NCI-H82 treated with DMSO at 0.1 percent for 48 hours (cell line): ENCODE measurements around the gene CDH3.
"Not testable (repeated sequence)": the region's sequence is repeated elsewhere in the genome, so short reads cannot be mapped to it uniquely, and the experiment has no call there.

Experiments used
- DNase-seq: peaks from one replicate; lab custom pipeline; 2025; ENCODE audit not compliant: unreplicated experiment; lab: John Stamatoyannopoulos, UW

The CDH3 gene

DNA sequence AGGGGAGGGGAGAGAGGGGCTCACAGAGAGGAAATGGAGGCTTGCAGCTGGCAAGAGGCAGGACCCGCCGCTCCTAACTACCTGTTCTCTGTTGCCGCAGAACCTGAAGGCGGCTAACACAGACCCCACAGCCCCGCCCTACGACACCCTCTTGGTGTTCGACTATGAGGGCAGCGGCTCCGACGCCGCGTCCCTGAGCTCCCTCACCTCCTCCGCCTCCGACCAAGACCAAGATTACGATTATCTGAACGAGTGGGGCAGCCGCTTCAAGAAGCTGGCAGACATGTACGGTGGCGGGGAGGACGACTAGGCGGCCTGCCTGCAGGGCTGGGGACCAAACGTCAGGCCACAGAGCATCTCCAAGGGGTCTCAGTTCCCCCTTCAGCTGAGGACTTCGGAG lies 53.0 kb downstream of the CDH3 start:
- no peak for DNase-seq

DNA sequence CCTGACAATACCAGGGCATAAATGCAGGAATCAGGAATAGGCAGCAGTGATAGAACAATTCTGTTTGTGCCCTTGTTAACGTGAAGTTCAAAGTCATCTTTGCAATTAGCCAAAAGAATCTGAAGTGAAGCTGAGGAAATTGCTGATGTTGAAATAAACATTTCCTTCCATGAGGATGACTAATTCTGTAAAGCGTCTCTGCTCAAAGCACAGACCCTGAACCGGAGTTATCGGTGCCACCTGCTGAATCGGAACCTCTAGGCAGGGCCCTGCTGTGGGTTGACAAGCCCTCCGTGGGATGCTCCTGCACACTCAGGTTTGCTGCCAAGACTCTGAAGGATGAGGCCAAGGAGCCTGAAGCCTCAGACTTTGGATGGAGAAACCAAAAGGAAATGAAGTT lies 55.0 kb downstream of the CDH3 start:
- DNase-seq = no peak

DNA sequence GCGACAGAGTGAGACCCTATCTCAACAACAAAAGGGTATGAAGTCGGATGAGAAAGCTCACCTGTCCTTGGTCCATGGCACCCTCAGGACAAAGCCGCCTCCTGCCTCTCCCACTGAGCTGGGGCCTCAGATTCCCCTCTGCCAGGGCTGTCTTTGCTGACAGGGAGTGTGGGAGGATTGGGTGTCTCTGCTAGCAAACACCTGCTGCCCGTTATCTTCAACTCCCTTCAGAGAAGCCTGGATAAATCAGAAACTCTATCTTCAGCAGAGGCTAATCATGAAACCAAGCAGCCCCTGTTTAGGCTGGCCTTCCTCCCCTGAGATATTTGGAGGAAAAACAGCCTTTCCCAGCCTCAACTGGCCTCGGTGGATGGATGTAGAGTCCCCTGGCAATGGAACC lies 55.7 kb downstream of the CDH3 start:
- no peak for DNase-seq

DNA sequence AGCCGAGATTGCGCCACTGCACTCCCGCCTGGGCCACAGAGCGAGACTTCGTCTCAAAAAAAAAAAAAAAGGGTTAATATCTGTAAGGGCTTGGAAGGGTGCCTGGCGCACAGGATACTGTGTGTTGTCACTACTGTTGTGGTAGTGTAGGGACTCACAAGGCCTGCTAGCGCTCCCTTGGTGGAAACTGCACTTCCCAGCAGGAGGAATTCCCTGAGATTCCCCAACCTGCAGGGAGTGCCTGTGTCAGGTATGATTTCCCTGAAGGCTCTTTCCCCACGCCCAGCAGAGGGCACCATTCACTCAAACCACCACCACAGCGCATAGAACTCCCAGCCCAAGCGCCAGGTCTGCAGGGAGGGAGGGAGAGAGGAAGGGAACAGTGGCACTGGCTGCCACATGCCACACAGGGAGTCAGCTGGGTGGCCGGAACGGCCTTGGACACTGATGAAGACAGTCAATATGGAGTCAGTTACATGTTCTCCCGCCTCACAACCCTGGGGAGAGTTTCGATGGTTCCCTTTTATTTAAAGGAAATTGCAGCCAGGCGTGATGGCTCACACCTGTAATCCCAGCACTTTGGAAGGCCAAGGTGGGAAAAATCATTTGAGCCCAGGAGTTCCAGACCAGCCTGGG lies 59.2 kb downstream of the CDH3 start:
- peak; percentile 55 for DNase-seq

DNA sequence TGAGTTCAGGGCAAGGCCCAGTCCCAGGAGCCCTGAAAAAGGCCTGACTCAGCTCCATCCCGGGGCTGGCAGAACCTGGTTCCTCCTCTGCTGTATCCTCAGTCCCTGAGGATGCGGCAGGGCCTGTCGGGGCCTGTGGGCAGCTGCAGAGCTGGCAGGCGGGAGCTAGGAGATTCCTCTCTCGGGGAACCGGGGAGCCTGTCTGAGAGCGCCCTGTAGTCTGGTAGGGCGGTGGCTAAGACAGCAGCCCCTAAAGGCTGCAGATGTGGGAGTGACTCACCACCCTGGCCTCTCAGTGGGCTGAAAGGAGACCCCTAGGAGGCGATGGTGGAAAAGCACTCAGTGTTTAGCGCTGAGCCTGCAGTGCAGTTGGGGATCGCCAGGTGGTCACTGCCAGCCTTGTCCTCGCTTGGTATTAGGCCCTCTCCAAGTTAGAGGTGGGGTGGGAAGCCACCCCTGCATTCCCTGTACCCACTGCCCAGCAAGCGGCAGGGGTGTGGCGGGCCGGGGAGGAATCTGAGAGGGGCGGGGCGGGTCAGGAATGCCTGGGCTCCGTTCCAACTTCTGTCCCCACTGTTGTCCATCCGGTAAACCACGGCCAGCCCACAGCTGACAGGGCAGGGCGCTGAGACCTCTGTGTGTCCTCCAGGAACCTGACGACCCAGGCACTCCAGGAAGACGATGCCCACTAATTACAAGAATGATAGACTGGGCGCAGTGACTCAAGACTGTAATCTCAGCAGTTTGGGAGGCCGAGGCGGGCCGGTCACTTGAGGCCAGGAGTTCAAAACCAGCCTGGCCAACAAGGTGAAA lies 62.4 kb downstream of the CDH3 start:
- no peak for DNase-seq

DNA sequence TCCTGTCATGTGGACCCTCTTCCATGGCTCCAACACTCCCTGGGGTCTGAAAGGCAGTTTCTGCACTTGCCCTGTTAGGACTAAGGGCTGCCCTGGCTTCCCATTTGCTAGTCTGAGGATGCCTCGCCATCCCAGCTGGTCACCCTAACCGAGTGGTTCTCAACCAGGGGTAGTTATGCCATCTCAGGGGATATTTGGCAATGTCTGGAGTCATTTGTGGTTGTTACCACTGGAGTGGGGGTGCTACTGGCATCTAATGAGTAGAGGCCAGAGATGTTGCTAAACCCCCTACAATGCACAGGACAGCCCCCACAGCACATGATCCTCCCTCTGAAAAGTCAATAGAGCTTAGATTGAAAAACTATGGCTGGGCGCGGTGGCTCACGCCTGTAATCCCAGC lies 65.1 kb downstream of the CDH3 start:
- no peak for DNase-seq

DNA sequence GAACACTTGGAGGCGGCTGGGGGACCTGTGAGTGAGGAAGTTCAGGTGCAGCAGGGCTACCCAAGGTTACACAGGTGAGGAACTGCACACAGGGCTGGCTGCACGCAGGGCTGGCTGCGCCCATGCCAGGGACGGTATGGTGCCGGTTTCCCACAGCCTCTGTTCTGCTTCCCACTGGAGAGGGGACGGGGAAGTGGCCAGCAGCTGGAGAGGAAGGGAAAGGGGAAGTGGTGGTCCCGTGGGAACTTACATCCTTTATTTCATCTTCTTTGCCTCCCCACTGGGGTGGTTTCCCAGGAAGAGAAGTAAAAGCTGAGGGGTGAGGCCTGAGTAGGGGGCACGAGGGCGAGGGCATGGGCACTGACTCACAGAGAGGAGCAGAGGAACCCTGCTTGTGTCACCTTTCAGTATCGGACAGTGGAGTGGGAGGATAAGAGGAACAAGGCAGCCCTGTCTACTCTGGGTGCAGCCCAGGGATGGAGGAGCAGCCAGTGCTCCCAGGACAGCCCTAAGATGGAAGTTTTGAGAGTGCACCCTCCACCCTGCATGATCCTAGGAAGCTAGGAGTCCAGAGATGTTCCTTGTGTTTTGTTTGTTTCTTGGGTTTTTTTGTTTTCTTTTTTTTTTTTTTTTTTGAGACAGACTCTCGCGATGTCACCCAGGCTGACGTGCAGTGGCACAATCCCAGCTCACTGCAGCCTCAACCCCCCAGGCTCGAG lies 66.5 kb downstream of the CDH3 start:
- no peak for DNase-seq

DNA sequence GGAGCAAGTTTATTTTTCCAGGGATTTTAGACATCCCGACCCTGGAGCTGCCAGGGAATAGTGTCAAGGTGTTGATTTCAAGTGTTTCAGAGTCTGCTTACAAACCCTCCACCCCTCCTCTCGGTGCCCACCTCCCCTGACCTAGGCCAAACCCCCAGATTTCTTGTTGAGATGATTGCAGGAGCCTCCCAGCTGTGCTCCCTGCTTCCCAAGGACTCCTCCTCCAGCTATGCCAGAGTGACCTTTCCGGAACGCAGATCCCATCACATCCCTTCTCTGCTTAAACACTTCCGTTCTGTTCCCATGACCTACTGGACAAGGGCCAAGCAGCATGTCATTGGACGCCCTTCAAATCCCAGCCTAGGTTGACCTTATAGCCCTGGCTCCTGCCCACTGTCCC lies 68.3 kb downstream of the CDH3 start:
- DNase-seq = no peak

DNA sequence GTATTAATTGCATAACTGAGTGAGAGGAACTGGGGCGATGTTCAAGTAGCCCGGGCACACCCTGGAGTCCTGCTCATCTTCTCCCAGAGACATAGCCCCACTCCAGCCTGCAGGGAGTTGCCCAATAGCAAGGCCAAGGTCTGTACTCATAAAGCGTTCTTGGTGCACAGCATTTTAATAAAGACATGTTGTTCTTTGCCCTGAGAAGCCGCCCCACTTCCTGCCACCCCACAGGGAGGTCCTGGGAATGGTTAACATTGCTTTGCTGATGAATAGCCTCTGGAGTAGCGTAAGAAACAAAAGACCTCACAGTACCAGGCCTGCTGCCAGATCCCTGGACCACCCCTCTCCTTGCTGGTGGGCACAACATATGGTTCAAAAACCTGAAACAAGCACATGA lies 70.4 kb downstream of the CDH3 start:
- DNase-seq = no peak

DNA sequence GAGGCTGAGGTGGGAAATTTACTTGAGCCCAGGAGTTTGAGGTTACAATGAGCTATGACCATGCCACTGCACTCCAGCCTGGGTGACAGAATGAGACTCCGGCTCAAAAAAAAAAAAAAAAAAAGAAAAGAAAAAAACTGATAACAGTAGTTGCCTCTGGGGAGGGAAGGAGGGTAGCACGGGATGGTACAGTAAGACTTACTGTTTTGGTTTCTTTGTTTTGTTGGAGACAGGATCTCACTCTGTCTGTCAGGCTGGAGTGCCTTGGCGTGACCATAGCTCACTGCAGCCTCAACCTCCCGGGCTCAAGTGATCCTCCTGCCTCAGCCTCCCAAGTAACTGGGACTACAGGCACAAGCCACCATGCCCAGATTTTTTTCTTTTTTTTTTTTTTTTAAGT lies 71.4 kb downstream of the CDH3 start:
- not testable (repeated sequence) for DNase-seq

DNA sequence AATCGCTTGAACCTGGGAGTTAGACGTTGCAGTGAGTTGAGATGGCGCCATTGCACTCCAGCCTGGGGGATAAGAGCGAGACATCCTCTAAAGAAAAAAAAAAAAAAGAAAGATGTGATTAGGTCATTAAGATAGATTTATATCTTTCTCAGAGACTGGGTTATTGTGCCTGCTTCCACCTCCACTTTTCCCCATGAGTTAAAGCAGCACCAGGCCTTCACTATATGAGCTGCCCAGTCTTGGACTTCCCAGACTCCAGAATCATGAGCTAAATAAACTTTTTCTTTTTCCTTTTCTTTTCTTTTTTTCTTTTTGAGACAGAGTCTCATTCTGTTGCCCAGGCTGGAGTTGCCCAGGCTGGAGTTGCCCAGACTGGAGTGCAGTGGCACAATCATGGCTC lies 72.6 kb downstream of the CDH3 start:
- no peak for DNase-seq

DNA sequence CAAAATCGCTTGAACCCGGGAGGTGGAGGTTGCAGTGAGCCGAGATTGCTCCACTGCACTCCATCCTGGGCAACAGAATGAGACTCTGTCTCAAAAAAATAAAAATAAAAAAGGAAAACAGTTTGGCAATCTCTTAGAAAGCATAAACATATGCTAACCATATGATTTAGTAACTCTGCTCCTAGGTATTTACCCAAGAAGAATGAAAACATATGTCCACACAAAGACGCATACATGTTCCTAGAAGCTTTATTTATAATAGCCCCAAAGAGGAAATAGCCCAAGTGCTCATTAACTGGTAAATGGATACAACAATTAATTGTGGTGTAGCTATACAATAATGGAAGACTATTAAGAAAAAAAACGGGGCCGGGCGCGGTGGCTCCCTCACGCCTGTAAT lies 73.5 kb downstream of the CDH3 start:
- DNase-seq = no peak

DNA sequence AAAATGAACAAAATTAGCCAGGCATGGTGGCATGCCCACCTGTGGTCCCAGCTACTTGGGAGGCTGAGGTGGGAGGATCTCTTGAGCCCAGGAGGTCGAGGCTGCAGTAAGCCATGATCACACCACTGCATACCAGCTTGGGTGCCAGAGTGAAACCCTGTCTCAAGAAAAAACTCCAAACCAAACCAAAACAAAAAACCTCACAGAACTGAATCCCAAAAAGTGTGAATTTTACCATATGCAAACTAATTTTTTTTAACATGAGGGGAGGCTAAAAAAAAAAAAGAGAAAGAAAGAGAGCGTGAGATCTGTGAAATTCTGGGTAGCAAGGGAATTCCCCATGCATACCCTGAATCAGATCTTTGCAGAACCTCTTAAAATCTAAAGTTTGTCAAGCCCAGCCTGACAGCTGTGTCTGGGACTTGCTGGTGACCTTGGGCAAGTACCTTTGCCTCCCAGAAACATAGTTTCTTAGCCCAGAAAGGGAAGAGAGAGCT lies 74.9 kb downstream of the CDH3 start:
- no peak for DNase-seq

DNA sequence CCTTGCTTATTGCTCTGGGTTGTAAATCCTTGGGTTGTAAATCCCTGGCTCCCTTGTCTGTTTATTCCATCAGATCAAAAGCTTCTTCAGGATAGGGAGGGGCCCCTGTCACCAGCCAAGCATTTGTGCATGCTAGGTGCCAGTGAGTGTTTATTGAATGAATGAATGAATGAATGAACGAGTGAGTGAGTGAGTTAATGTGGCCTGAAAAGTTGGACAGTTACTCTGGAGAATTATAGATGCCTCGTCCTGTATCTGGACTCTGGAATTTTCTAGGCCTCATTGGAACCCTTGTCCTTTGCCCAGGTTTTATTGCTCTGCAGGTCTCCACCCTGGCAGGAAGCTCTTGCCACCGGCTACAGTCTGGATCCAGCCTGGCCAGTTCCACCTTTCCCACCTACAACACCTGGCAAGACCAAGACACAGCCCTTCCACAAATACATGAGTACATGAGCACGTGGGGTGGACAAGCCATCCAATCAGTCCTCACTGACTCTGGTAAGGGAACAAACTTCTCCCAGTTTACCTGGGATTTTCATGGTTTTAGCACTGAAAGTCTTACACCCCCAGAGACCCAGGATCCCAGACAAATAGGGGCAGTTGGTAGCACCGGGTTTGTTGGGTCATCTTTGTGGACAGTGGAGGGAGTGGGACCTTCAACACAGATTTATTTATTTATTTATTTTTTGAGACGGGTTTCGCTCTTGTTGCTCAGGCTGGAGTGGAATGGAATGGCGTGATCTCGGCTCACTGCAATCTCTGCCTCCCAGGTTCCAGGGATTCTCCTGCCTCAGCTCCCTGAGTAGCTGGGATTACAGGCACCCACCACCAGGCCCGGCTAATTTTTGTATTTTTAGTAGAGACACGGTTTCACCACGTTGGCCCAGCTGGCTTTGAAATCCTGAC lies 77.3 kb downstream of the CDH3 start:
- no peak for DNase-seq

DNA sequence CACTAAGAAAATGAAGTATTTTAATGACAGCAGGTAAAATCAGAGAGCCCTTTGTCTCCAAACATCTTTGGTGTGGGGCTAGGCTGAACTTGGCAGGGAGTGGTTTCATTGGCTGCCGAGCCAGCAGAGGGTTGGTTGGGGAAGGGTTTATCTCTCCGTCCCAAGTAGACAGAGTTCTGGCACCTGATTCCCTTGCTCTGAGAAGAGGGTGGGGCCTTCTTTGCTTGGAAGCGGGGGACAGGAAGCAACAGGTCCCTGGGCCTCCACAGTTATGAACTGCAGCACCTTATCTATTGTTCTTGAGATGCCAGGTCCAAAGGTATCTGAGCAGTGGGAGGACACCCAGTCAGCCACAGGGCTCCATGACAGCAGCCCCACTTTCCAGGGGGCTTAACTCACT lies 79.7 kb downstream of the CDH3 start:
- no peak for DNase-seq

DNA sequence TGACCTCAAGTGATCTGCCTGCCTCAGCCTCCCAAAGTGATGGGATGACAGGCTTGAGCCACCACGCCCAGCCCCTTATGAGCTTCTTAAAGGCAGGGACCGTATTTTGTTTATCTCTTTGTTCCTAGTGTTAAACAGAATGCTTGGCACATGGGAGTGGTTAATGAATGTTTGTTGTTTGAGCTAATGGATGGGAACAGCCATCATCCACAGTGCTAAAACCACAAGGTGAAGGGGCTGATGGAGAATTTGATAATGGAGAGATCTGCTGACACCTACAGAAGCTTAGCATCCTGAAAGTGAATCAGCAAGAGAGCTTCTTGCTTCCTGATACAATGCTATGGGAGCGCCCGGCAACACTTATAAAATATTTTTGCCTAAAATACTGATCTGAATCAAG lies 83.4 kb downstream of the CDH3 start:
- DNase-seq = no peak

DNA sequence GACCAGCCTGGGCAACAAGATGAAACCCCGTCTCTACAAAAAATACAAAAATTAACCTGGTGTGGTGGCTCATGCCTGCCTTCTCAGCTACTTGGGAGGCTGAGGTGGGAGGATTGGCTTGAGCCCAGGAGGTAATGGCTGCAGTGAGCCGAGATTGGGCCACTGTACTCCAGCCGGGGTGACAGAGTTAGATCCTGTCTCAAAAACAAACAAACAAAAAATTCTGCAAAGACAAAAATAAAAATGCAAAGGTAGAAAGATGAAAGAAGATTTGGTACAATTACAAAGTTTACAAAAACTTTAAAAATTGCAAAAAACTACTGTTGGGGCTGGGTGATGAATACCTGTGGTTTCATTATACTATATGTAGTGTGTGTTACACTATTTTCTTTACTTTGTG lies 86.5 kb downstream of the CDH3 start:
- no peak for DNase-seq

DNA sequence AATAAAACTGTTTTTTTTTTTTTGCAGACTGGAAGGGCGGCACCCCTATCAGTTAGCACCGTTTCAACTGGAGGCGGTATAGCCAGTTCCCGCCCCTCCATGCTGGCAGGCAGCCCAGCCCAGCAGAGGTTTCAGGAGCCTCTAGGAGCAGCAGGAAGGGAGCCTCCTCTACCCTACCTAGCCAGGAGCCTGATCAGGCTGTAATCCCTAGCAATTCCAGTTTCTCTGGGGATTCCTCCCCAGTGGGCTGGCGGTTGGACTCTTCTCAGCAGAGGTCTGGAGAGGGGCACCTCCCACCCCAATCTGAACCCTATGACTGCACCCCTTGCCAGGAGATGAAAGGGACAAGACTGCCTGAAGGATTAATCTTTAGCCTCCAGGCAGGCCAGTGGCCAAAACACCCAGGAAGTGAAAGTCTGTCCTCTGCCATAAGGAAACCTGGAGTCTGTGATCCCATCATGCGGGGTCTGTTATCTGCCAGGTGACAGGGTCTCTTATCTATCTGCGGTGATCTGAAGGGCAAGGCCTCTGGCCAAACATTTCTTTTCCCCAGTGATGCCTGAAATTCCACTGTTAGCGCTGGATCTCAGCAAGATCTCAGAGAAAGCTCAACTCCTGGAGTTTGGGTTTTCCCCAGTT lies 87.1 kb downstream of the CDH3 start:
- no peak for DNase-seq

DNA sequence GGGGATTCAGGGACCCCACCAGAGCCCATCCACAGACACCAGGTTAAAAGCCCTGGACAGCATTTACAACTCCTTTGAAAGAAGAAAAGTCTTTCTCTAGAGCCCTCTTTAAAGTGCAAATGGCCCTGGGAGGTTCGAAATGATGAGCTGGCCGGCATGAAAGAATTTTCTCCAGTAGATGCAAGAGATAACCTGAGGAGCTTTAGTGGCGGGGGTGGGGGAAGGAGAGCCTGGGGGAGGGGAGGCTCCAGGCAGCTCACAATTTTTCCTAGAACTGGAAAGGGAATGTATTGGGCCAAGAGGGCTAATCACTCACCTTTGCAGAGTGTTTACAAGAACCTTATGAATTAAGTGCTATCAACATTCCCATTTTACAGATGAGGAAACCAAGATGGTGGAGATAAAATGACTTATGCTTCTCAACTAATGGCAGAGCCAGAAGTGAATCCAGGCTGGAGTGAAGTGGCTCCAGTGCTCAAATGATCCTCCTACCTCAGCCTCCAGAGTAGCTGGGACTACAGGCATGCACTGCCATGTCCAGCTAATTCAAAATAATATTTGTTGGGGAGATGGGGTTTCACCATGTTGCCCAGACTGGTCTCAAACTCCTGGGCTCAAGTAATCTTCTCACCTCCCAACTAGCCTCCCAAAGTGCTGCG lies 87.8 kb downstream of the CDH3 start:
- DNase-seq = no peak

DNA sequence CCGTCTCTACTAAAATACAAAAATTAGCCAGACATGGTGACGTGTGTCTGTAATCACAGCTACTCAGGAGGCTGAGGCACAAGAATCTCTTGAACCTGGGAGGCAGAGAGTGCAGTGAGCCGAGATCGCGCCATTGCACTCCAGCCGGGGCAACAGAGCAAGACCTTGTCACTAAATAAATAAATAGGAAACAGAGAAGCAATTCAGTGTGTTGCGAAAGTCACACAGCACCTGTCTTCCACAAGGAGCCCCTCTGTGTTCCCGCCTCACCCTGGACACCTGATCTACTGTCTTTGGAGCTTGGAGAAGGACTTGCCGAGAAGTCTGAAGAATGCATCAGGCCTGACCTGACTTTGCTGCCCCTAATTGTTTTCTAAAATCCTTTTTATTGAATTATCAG lies 88.5 kb downstream of the CDH3 start:
- no peak for DNase-seq
